ENCODE measurements around the gene LRRC63.
"Not testable (repeated sequence)": the region's sequence is repeated elsewhere in the genome, so short reads cannot be mapped to it uniquely, and the experiment has no call there.

The LRRC63 gene

GRCh38 chr13:46235286-46235685 lies 23.6 kb downstream of the LRRC63 start:
- TF ChIP-seq CTCF (conservative IDR thresholded peaks at IDR 0.05; ENCODE audit: low read depth, low read length): no peak
- no peak for DNase-seq (ENCODE audit: low read depth)
- no peak overlapping the region for H3K4me3 ChIP-seq (ENCODE audit: low read depth, low read length)

DNA sequence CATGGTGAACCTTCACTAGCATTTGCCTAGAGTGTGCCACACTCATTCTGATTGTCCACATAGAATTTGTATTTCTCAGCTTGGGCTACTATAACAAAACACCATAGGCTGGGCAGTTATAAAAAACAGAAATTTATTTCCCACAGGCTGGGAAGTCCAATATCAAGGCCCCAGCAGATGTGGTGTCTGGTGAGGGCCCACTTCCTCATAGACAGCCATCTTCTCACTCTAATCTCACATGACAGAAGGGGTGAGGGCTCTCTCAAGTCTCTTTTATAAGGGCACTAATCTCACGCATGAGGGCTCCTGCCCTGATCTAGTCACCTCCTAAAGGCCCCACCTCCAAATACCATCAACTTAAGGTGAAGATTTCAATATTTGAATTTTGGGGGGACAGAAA lies 53.6 kb downstream of the LRRC63 start:
- TF ChIP-seq CTCF (conservative IDR thresholded peaks at IDR 0.05; ENCODE audit: low read depth, low read length): no peak
- DNase-seq (ENCODE audit: low read depth): no peak

GRCh38 chr13:46267166-46267565 lies 55.4 kb downstream of the LRRC63 start:
- DNase-seq (ENCODE audit: low read depth): no peak
- H3K4me3 ChIP-seq (ENCODE audit: low read depth, low read length): no peak overlapping the region
- TF ChIP-seq CTCF (conservative IDR thresholded peaks at IDR 0.05; ENCODE audit: low read depth, low read length): no peak

More for the DNA sequence above, 53.6 kb downstream of the LRRC63 start:
- H3K4me3 ChIP-seq (ENCODE audit: low read depth, low read length): no peak overlapping the region

DNA sequence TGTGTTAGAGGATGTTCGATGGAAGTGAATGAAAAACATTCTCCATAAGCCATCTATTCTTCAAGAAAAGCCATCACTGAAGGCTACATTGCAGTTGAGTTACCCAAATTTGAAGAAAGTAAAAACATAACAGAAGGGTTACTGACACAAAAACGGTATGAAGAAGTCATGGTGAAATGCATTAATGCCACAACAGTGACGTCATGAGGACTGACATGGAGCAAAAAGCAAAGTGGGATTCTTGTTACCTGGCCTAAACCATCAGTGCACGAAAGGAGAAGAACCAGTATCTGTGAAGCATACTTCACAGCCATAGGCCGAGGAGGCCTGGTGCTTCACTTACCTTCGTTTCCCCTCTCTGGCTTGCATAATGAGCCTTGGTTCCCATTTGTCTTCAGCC lies 58.7 kb downstream of the LRRC63 start:
- H3K4me3 ChIP-seq (ENCODE audit: low read depth, low read length): no peak overlapping the region
- no peak for TF ChIP-seq CTCF (conservative IDR thresholded peaks at IDR 0.05; ENCODE audit: low read depth, low read length)
- no peak for DNase-seq (ENCODE audit: low read depth)

GRCh38 chr13:46274094-46274698 lies 62.5 kb downstream of the LRRC63 start:
- no peak for TF ChIP-seq CTCF (conservative IDR thresholded peaks at IDR 0.05; ENCODE audit: low read depth, low read length)
- DNase-seq (ENCODE audit: low read depth): no peak
- H3K4me3 ChIP-seq (ENCODE audit: low read depth, low read length): no peak overlapping the region

DNA sequence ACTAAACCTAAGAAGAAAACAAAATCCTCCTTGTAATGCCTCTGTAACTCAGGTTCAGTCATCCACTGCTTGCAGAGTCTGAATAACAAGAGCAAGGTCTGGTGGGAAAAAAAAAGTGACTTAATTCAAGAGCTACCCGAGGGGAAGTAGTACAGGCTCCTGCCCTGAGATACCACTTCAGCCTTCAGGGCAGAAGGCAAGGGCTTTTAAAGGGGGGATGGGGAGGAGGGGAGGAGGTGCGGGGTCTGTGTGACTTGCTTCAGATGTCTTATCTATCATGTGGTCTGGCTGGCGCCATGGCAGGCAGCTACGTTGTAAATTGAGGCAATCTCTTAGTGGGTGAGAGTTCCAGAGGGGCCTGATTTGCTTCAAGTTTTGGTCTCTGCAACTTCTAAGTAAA lies 66.7 kb downstream of the LRRC63 start:
- no peak for TF ChIP-seq CTCF (conservative IDR thresholded peaks at IDR 0.05; ENCODE audit: low read depth, low read length)
- no peak overlapping the region for H3K4me3 ChIP-seq (ENCODE audit: low read depth, low read length)
- no peak for DNase-seq (ENCODE audit: low read depth)

DNA sequence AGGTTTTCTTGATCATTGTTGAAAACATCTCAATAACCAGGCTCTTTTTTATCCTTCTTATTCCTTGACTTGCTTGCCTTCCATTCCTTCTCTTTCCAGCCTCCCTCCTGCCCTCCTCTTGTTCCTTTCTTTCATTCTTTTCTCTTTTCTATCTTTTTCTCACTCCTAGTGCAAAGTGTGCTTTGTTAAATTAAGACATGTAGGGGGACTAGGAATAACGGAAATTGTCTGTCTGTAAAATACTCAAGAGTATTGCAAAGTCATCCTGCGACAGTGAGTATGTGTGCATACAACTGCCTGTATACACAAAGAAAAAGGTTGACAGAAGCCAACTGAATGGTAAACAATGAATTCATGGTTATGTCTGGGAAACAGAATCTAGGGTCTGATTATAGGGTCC lies 70.1 kb downstream of the LRRC63 start:
- TF ChIP-seq CTCF (conservative IDR thresholded peaks at IDR 0.05; ENCODE audit: low read depth, low read length): no peak
- no peak overlapping the region for H3K4me3 ChIP-seq (ENCODE audit: low read depth, low read length)
- no peak for DNase-seq (ENCODE audit: low read depth)

DNA sequence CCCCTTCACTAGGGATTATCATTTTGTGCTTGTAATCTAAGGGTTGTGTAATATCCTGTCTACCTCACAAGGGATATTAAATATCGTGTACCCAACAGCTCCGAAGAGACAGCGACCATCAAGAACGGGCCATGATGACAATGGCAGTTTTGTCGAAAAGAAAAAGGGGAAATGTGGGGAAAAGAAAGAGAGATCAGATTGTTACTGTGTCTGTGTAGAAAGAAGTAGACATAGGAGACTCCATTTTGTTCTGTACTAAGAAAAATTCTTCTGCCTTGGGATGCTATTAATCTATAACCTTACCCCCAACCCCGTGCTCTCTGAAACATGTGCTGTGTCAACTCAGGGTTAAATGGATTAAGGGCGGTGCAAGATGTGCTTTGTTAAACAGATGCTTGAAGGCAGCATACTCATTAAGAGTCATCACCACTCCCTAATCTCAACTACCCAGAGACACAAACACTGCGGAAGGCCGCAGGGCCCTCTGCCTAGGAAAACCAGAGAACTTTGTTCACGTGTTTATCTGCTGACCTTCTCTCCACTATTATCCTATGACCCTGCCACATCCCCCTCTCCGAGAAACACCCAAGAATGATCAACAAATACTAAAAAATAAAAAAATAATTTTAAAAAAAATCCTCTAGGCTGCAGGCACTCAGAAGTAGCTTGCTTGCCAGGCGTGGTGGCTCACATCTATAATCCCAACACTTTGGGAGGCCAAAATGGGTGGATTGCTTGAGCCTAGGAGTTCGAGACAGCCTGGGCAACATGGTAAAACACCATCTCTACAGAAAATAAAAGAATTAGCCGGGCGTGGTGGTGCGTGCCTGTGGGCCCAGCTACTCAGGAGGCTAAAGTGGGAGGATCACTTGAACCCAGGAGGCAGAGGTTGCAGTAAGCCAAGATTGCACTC lies 72.4 kb downstream of the LRRC63 start:
- DNase-seq (ENCODE audit: low read depth): not testable (repeated sequence)

More for the DNA sequence above, 72.4 kb downstream of the LRRC63 start:
- H3K4me3 ChIP-seq (ENCODE audit: low read depth, low read length): not testable (repeated sequence)

Data from choroid plexus epithelial cell (primary cell).